ENCODE data around the gene ARL14EP. TPM values are rescaled to one million over a fixed set of nuclear protein-coding genes. Genes with fewer than 3 reads are reported as not detected.

The ARL14EP gene
- total and polyA plus RNA-seq, 9 donors, result 18.4 to 39.6 (median 27.7) TPM

DNA sequence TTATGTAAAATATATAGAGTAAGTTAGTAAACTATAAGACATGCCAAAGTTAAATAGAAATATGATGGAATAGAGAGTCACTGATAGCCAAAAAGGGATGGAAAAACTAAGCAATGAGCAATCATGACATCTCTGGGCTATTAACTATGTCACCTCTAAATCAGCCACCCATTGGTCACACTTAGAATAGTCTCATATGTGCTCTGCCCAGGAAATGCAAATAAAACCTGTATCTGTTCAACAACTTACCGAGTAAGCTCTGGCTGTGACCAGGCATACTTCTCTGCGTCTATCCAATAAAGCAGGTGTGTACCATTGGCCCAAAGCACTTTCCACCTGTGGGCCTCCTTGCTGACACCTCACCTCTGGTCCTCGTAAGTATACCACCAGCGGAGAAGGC lies 1.6 kb upstream of the ARL14EP start:
- intact Hi-C loops (cut with DNase I), result no loop called here
- H3K27ac ChIP-seq, result no peak overlapping the region
- TF ChIP-seq POLR2A (IDR thresholded peaks at IDR 0.05) (no peak), CTCF (IDR thresholded peaks at IDR 0.05) (no peak), EP300 (IDR thresholded peaks at IDR 0.05) (no peak)
- H3K4me3 ChIP-seq, result no peak overlapping the region
- H3K9me3 ChIP-seq, result no peaks in the 10 kb centered on the region
- WGBS, 3 donors, result 94 to 96% (median 95%) methylated on average over 4 of the region's 4 CpGs
- H3K4me1 ChIP-seq (ENCODE audit: insufficient read depth), result peaks cover 5% of the 10 kb centered on the region
- DNase-seq, result no peak
- H3K36me3 ChIP-seq, result no peaks in the 10 kb centered on the region
- H3K27me3 ChIP-seq, result no peaks in the 10 kb centered on the region

- H3K4me3 ChIP-seq, result peak overlapping the region; percentile 51
- intact Hi-C loops (cut with DNase I), result no loop called here
- TF ChIP-seq CTCF (IDR thresholded peaks at IDR 0.05), result no peak
- no peak for TF ChIP-seq EP300 (IDR thresholded peaks at IDR 0.05)
- TF ChIP-seq POLR2A (IDR thresholded peaks at IDR 0.05), result no peak
- H3K9me3 ChIP-seq, result no peaks in the 10 kb centered on the region
- DNase-seq, result no peak
- H3K36me3 ChIP-seq, result no peaks in the 10 kb centered on the region
- H3K27me3 ChIP-seq, result no peaks in the 10 kb centered on the region
- H3K27ac ChIP-seq, result no peak overlapping the region
- peaks cover 5% of the 10 kb centered on the region for H3K4me1 ChIP-seq (ENCODE audit: insufficient read depth)
- 75 to 80% (median 78%) methylated on average over 6 of the region's 6 CpGs for WGBS, 3 donors
Measured at GRCh38 chr11:30322191-30322590, 713 bp upstream of the ARL14EP start.

- no peaks in the 10 kb centered on the region for H3K9me3 ChIP-seq
- DNase-seq, result no peak
- H3K27ac ChIP-seq, result no peak overlapping the region
- H3K27me3 ChIP-seq, result no peaks in the 10 kb centered on the region
- H3K36me3 ChIP-seq, result no peaks in the 10 kb centered on the region
- peaks cover 5% of the 10 kb centered on the region for H3K4me1 ChIP-seq (ENCODE audit: insufficient read depth)
- H3K4me3 ChIP-seq, result no peak overlapping the region
- TF ChIP-seq CTCF (IDR thresholded peaks at IDR 0.05), result no peak
- TF ChIP-seq POLR2A (IDR thresholded peaks at IDR 0.05), result no peak
- TF ChIP-seq EP300 (IDR thresholded peaks at IDR 0.05), result no peak
- intact Hi-C loops (cut with DNase I), result no loop called here
- WGBS, 3 donors, result 48 to 63% (median 61%) methylated on average over 2 of the region's 2 CpGs
Measured at GRCh38 chr11:30326114-30326778, 3.3 kb downstream of the ARL14EP start.

GRCh38 chr11:30326906-30327305 lies 4.0 kb downstream of the ARL14EP start:
- WGBS, 3 donors, result 83 to 85% (median 84%) methylated on average over 2 of the region's 2 CpGs
- Histone ChIP-seq H3K4me1 (ENCODE audit: insufficient read depth) (peaks cover 5% of the 10 kb centered on the region), H3K9me3 (no peaks in the 10 kb centered on the region), H3K36me3 (no peaks in the 10 kb centered on the region), H3K4me3 (no peak overlapping the region), H3K27me3 (no peaks in the 10 kb centered on the region), H3K27ac (no peak overlapping the region)
- intact Hi-C loops (cut with DNase I), result no loop called here
- no peak for TF ChIP-seq EP300 (IDR thresholded peaks at IDR 0.05)
- TF ChIP-seq CTCF (IDR thresholded peaks at IDR 0.05), result no peak
- no peak for TF ChIP-seq POLR2A (IDR thresholded peaks at IDR 0.05)
- no peak for DNase-seq

Data from ovary (tissue), 9 donors.